HepG2 (cell line): ENCODE data around the gene CELF2. TPM values are rescaled to one million over a fixed set of nuclear protein-coding genes. Genes with fewer than 3 reads are reported as not detected.

Experiments
- ATAC-seq: fragments of 200-7000 bp; cut with Tn5 transposase; 3 replicates; pipeline ENCODE4 v1.9.1; 2020; ENCODE audit warnings: mild to moderate bottlenecking, moderate library complexity
- BruUV-seq: library from RNA; stranded (reverse); fragments of 400-500 nt; replicated peaks from 2 replicates; lab custom pipeline; 2021; lab: Mats Ljungman, UMichigan
- CTCF ChIA-PET: fragments of 300-600 bp; formaldehyde crosslinking; extraction: SDS; loops from one replicate; lab custom pipeline; 2021; ENCODE audit warnings: low total read pairs, inconsistent platforms, low intra/inter-chr PET ratio; lab: Yijun Ruan, JAX
- POLR2A ChIA-PET: fragments of 350-600 bp; sonication (Branson Sonifier 250); formaldehyde crosslinking; loops from one replicate; lab custom pipeline; 2020; ENCODE audit warnings: antibody characterized with exemption, inconsistent platforms; lab: Yijun Ruan, JAX
- DNase-seq: peaks from one replicate; pipeline ENCODE4 v3.0.0-alpha.2; 2015; ENCODE audit warnings: low spot score
- FAIRE-seq: peaks from 3 replicates; lab custom pipeline; 2011; peaks lifted over from hg19 to GRCh38; lab: Jason Lieb, UNC
- H2AFZ ChIP-seq: one replicate; pipeline ENCODE4 v1.6.1; 2011; ENCODE audit warnings: low read length, inconsistent platforms
- H3K27ac ChIP-seq: fragments of 300-600 bp; 3 replicates; pipeline ENCODE4 v1.8.0; 2011; ENCODE audit warnings: mixed run types, mild to moderate bottlenecking, mixed read lengths, low read length, inconsistent platforms; ENCODE audit not compliant: insufficient read depth; ENCODE audit errors: extremely low read length
- H3K27me3 ChIP-seq, 2 experiments: fragments of 200-600 bp in 1 of 2; 2 replicates in 1 of 2; 3 replicates in 1 of 2; pipeline versions ENCODE4 v1.6.0 to v1.8.0; 2011; ENCODE audit warnings: low read length in 2 of 2, mild to moderate bottlenecking in 2 of 2, moderate library complexity in 2 of 2, inconsistent platforms in 1 of 2; ENCODE audit not compliant: insufficient read depth in 2 of 2, control insufficient read depth in 1 of 2
- H3K36me3 ChIP-seq, 2 experiments: fragments of 200-600 bp in 1 of 2; replicated peaks in 1 of 2; 2 replicates in 1 of 2; 3 replicates in 1 of 2; pipeline versions ENCODE4 v1.5.1 to v1.8.0; 2011; ENCODE audit warnings: low read length in 2 of 2, inconsistent platforms in 1 of 2; ENCODE audit not compliant: insufficient read depth in 2 of 2, control insufficient read depth in 1 of 2
- H3K4me1 ChIP-seq: 2 replicates; pipeline ENCODE4 v1.5.1; 2012; ENCODE audit warnings: low read length, inconsistent platforms; ENCODE audit not compliant: insufficient read depth
- H3K4me2 ChIP-seq: 2 replicates; pipeline ENCODE4 v1.6.0; 2011; ENCODE audit warnings: low read depth, low read length, inconsistent platforms
- H3K4me3 ChIP-seq, 3 experiments: fragments of 200-600 bp in 1 of 3; sonication (generic), shearing (Covaris generic) in 1 of 3; replicated peaks in 1 of 3; 2 replicates each; pipeline ENCODE4 v1.5.1; 2011 to 2016; ENCODE audit warnings: low read length in 3 of 3, inconsistent platforms in 2 of 3, low read depth in 2 of 3, mild to moderate bottlenecking in 2 of 3, control low read depth in 1 of 3, mixed read lengths in 1 of 3; ENCODE audit not compliant: insufficient read depth in 1 of 3
- H3K79me2 ChIP-seq: one replicate; pipeline ENCODE4 v1.6.1; 2011; ENCODE audit warnings: low read length, inconsistent platforms; ENCODE audit not compliant: insufficient read depth
- H3K9ac ChIP-seq: 2 replicates; pipeline ENCODE4 v1.6.0; 2011; ENCODE audit warnings: mild to moderate bottlenecking, low read depth, low read length, inconsistent platforms; ENCODE audit not compliant: insufficient read depth
- H3K9me3 ChIP-seq: 2 replicates; pipeline ENCODE4 v1.5.1; 2012; ENCODE audit warnings: mild to moderate bottlenecking, low read length
- H4K20me1 ChIP-seq: 2 replicates; pipeline ENCODE4 v1.6.0; 2011; ENCODE audit warnings: inconsistent platforms, mild to moderate bottlenecking, low read length, moderate library complexity; ENCODE audit not compliant: insufficient read depth
- CEBPB ChIP-seq: IDR thresholded peaks from 2 replicates; pipeline ENCODE4 v1.6.1; 2011; ENCODE audit warnings: low read depth, low read length, improper control_type of control experiment, borderline replicate concordance
- KLF6 ChIP-seq: IDR thresholded peaks from 2 replicates; pipeline ENCODE4 v1.8.0; 2016; ENCODE audit warnings: missing biosample characterization, missing genetic modification reagents
- SIN3A ChIP-seq: IDR thresholded peaks from 2 replicates; pipeline ENCODE4 v1.6.1; 2011; ENCODE audit warnings: low read depth, mild to moderate bottlenecking, control low read depth, low read length, borderline replicate concordance
- TBX3 ChIP-seq: fragments of 450-650 bp; IDR thresholded peaks from 2 replicates; pipeline ENCODE4 v1.6.1; 2017; ENCODE audit warnings: antibody characterized with exemption, mild to moderate bottlenecking, inconsistent platforms, borderline replicate concordance
- YEATS2 ChIP-seq: sonication (generic); formaldehyde crosslinking; IDR thresholded peaks from 2 replicates; pipeline ENCODE4 v1.4.0; 2020; ENCODE audit warnings: missing genetic modification reagents, borderline replicate concordance
- WGBS: methylation state at CpG from one replicate; pipeline ENCODE4 v1.1.6; 2017; ENCODE audit warnings: low lambda C conversion rate; 5-methylcytosine and 5-hydroxymethylcytosine counted together
- in situ Hi-C: cut with HindIII; loops from 2 replicates; pipeline ENCODE4 v1.10.0; 2017; ENCODE audit warnings: low pct_unique_long_range_greater_than_20kb; ENCODE audit not compliant: extremely low pct_ligation_motif_present
- intact Hi-C: fragments of 100-400 bp; cut with micrococcal nuclease; formaldehyde crosslinking; loops from one replicate; pipeline ENCODE4 v1.10.0; 2022; ENCODE audit not compliant: unreplicated experiment
- polyA plus RNA-seq, 8 experiments: library from polyadenylated mRNA; depleted of rRNA in 3 of 8; stranded (reverse) in 7 of 8; unstranded in 1 of 8; fragments of >200 nt; fragmentation: Illumina TruSeq in 4 of 8; extraction: Trizol in 4 of 8; gene quantifications; 2 replicates each; pipeline versions ENCODE4 v1.2.1 to v1.2.3, GENCODE V29; 2011 to 2016; ENCODE audit warnings: low read depth in 4 of 8, missing spikeins in 1 of 8, mixed read lengths in 1 of 8; ENCODE audit not compliant: insufficient read depth in 1 of 8
- total RNA-seq, 5 experiments: library from RNA; depleted of rRNA; stranded (reverse); fragments of >200 nt; fragmentation: Illumina TruSeq; extraction: Trizol; gene quantifications; 2 replicates each; pipeline ENCODE4 v1.2.3, GENCODE V29; 2016; ENCODE audit warnings: low read depth in 1 of 5
- TF ChIP-seq, protein P1 (sequence below): sonication (generic); formaldehyde crosslinking; IDR thresholded peaks from 2 replicates; pipeline ENCODE4 v1.4.0; 2020; ENCODE audit warnings: mild to moderate bottlenecking, missing genetic modification reagents

The CELF2 gene
- total and polyA plus RNA-seq, 2 of the 13 experiments (the other 11 are each of a cell fraction or from before 2014, with no cell fraction given): not detected

GRCh38 chr10:11147722-11148121 lies 130.1 kb downstream of the CELF2 start:
- ChIA-PET POLR2A (no interaction called here), CTCF (no interaction called here)
- Histone ChIP-seq H3K27me3 (peaks cover 0 to 21% of the 10 kb centered on the region in 2 experiments; a peak in 1 of 5 replicates), H3K4me2 (no peak overlapping the region), H3K4me1 (no peaks in the 10 kb centered on the region), H3K36me3 (no peaks in the 10 kb centered on the region), H3K79me2 (no peaks in the 10 kb centered on the region), H2AFZ (no peak overlapping the region), H4K20me1 (no peaks in the 10 kb centered on the region), H3K9me3 (no peaks in the 10 kb centered on the region), H3K9ac (no peak overlapping the region), H3K4me3 (no peak overlapping the region), H3K27ac (no peak overlapping the region)
- intact Hi-C loops (no loop called here), in situ Hi-C loops (no loop called here)
- FAIRE-seq: no peak
- no peak for DNase-seq
- 4% methylated on average over 9 of the region's 9 CpGs for WGBS
- no peak for TF ChIP-seq CEBPB
- TF ChIP-seq, protein P1, sequence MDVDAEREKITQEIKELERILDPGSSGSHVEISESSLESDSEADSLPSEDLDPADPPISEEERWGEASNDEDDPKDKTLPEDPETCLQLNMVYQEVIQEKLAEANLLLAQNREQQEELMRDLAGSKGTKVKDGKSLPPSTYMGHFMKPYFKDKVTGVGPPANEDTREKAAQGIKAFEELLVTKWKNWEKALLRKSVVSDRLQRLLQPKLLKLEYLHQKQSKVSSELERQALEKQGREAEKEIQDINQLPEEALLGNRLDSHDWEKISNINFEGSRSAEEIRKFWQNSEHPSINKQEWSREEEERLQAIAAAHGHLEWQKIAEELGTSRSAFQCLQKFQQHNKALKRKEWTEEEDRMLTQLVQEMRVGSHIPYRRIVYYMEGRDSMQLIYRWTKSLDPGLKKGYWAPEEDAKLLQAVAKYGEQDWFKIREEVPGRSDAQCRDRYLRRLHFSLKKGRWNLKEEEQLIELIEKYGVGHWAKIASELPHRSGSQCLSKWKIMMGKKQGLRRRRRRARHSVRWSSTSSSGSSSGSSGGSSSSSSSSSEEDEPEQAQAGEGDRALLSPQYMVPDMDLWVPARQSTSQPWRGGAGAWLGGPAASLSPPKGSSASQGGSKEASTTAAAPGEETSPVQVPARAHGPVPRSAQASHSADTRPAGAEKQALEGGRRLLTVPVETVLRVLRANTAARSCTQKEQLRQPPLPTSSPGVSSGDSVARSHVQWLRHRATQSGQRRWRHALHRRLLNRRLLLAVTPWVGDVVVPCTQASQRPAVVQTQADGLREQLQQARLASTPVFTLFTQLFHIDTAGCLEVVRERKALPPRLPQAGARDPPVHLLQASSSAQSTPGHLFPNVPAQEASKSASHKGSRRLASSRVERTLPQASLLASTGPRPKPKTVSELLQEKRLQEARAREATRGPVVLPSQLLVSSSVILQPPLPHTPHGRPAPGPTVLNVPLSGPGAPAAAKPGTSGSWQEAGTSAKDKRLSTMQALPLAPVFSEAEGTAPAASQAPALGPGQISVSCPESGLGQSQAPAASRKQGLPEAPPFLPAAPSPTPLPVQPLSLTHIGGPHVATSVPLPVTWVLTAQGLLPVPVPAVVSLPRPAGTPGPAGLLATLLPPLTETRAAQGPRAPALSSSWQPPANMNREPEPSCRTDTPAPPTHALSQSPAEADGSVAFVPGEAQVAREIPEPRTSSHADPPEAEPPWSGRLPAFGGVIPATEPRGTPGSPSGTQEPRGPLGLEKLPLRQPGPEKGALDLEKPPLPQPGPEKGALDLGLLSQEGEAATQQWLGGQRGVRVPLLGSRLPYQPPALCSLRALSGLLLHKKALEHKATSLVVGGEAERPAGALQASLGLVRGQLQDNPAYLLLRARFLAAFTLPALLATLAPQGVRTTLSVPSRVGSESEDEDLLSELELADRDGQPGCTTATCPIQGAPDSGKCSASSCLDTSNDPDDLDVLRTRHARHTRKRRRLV (CRISPR knock-in tag): no peak
- no peak for TF ChIP-seq TBX3
- no peak for TF ChIP-seq SIN3A
- no peak for TF ChIP-seq KLF6 (CRISPR knock-in tag)
- TF ChIP-seq YEATS2 (CRISPR knock-in tag): no peak
- no TSS peak for BruUV-seq
- no peak for ATAC-seq
